Liver (tissue), 3 donors: ENCODE data around the gene DEK.
"Not testable (repeated sequence)": the region's sequence is repeated elsewhere in the genome, so short reads cannot be mapped to it uniquely, and the experiment has no call there.

Experiments used
- CTCF ChIP-seq: fragments of 150-350 bp; IDR thresholded peaks from 2 replicates; pipeline ENCODE4 v1.5.1; 2017; ENCODE audit warnings: improper control_type of control experiment, low read depth, low read length; ENCODE audit not compliant: missing input control
- EGR1 ChIP-seq, 2 donors: IDR thresholded peaks; 2 replicates each; pipeline ENCODE4 v1.6.1; 2016 to 2018; ENCODE audit warnings: antibody characterized with exemption in 2 of 2, low read depth in 2 of 2
- FOXA1 ChIP-seq: IDR thresholded peaks from 2 replicates; pipeline ENCODE4 v1.6.1; 2016; ENCODE audit warnings: antibody characterized with exemption
- JUND ChIP-seq, 2 donors: IDR thresholded peaks; 2 replicates each; pipeline ENCODE4 v1.6.1; 2016; ENCODE audit warnings: antibody characterized with exemption in 2 of 2
- REST ChIP-seq: IDR thresholded peaks from 2 replicates; pipeline ENCODE4 v1.6.1; 2016; ENCODE audit warnings: antibody characterized with exemption, mild to moderate bottlenecking
- ZBTB33 ChIP-seq: IDR thresholded peaks from 2 replicates; pipeline ENCODE4 v1.6.1; 2016; ENCODE audit warnings: antibody characterized with exemption
- donor health status: healthy.
- donor health status: healthy.

- TF ChIP-seq ZBTB33; FOXA1; CTCF; JUND (IDR thresholded peaks at IDR 0.05); EGR1 (IDR thresholded peaks at IDR 0.05; ENCODE audit: low read depth in 2 of 2); REST: not testable (repeated sequence)
These were observed 88.1 kb downstream of the DEK start for GRCh38 chr6:18176198-18176597.
